GM12801 (cell line): ENCODE measurements around the gene RPL22.

Source experiments
- CTCF ChIP-seq: IDR thresholded peaks from one replicate; pipeline ENCODE4 v1.5.1; 2011; ENCODE audit warnings: control low read depth; ENCODE audit not compliant: insufficient read length; ENCODE audit errors: extremely low read depth

The RPL22 gene

GRCh38 chr1:6223617-6224016 lies 24.2 kb upstream of the RPL22 start:
- no peak for TF ChIP-seq CTCF

GRCh38 chr1:6222636-6223035 lies 23.2 kb upstream of the RPL22 start:
- no peak for TF ChIP-seq CTCF

- no peak for TF ChIP-seq CTCF
Measured at GRCh38 chr1:6221210-6221784, 21.9 kb upstream of the RPL22 start.

- no peak for TF ChIP-seq CTCF
Measured at GRCh38 chr1:6220236-6220635, 20.8 kb upstream of the RPL22 start.

GRCh38 chr1:6218375-6219164 lies 19.2 kb upstream of the RPL22 start:
- TF ChIP-seq CTCF = no peak

GRCh38 chr1:6212193-6212959 lies 13.0 kb upstream of the RPL22 start:
- no peak for TF ChIP-seq CTCF

- no peak for TF ChIP-seq CTCF
Measured at GRCh38 chr1:6211731-6212130, 12.3 kb upstream of the RPL22 start.
